C1 segment of cervical spinal cord (tissue), 14 donors: Measurements from ENCODE around the gene C5orf63.
"Not testable (repeated sequence)": the region's sequence is repeated elsewhere in the genome, so short reads cannot be mapped to it uniquely, and the experiment has no call there.

Source experiments
- DNase-seq, 14 donors: peaks; one replicate each; lab custom pipeline; 2025; lab: John Stamatoyannopoulos, UW

Gene C5orf63

DNA sequence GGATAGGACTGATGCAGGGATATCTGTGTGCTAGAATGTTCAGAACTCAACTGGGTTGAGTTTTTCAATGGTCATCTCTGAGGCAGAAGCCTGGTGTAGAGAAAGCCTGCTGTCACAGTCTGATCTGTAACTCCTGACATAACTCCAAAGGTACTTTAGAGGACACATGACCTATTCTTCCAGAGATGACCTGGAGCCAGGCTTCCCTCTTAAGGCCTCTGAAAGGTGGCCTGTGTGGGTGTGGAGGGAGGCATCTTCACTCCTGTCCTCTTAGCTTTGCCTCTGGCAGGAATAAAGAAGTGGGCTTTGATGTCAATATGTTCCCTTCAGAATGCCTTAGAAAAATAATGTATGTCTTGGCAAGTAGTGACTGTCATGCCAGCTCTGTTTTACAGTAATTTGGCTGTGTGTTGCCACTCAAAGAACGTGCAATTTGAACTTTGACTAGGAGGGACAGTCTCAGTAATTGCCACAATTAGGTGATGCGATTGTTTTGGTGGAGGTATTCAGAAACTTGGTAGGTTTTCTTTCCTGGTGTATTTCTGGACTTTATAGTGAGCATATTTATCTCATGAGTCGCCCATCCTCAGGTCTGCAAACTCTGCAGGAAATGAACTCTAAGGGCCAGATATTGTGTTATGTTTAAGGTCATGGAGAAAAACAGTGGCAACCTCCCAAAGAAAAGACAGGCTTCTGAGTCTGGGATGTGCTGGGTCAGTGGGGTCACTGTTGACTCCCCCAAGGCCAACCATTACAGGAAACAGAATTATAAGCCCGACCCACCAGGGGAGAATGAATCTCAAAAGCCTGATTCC is 3.2 kb upstream of the C5orf63 start:
- DNase-seq: no peak

DNA sequence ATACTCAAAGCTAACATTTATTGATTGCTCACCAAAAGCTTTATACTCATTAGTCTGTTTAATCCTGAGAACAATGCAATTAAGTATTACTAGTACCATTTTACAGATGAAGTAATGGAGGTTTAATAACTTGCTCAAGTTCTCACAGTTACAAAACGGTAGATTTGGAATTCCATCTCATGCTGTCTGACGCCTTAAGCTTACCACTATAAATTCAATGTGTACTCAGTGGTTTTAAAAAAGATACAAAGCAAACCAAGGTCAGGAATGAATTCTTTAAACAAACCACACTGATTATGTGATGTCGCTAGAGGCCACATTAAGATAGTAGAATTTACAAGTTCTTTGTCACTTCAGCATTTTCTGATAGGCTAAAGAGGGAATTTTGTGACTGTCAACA is 1.2 kb upstream of the C5orf63 start:
- no peak for DNase-seq

DNA sequence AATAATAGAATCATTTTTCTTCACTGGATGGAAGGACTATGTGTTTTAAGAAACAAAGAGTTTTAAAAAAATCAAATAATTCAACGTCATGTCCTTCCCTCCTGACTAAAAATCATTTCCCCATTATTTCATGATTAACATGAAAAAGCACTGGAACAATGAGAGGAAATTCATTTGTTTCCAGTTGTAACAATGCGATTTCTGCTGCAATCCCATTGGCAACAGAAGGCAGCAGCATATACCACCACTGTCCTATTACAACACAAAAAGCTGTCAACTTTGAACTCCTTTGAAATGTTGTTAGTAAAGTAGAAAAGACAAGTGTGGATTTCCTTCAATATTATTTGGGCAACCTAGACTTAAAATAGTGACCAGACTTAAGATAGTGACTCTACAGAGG is 3.1 kb downstream of the C5orf63 start:
- DNase-seq: no peak

DNA sequence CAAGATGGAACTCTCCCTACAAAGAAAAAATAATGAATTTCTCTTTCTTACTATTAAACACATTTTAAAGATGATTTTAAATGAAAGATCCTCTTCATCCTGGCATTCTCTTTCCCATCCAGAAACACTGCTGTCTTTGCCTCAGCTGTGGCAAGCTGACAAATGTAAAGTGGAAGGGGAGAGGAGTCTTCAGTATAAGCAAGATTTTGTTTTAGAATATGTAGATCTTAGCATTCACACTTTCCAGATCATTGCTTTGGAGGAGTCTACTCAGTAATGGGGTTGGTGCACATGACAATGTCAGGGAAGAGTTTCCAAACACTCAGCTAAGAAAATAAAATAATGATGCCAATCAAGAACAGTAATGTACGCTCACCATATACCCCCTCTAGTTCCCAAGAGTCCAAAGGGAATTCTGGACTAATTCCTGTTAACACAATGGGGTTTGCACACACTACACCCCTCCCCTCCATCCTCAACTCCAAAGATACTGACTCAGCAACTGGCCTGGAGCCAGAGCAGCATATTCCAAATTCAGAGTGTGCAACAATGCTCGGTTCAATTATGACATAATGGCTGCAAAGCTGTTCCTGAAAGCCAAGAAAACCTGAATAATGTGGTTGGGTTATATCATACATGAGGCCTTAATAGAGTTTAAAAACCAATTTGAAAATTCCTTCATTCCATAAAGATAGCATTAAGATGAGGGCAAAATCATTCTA is 4.6 kb downstream of the C5orf63 start:
- DNase-seq: no peak

DNA sequence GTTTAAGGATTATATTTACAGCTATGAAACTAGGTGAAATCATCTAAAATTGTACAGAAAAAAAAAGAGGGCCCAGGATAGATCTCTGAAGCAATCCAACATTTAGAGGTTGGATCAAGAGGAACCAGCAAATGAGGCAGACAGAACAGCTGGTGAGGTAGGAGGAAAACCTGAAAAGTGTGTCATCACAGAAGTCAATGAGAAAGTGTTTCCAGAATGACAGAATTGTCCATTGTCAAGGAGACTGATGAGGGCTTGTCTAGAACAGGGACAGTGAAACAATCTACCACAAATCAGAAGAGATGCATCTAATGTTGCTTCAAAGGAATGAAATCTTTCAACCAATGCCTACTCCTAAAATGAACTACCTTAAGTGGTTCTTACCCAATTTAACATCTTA is 6.6 kb downstream of the C5orf63 start:
- no peak for DNase-seq

DNA sequence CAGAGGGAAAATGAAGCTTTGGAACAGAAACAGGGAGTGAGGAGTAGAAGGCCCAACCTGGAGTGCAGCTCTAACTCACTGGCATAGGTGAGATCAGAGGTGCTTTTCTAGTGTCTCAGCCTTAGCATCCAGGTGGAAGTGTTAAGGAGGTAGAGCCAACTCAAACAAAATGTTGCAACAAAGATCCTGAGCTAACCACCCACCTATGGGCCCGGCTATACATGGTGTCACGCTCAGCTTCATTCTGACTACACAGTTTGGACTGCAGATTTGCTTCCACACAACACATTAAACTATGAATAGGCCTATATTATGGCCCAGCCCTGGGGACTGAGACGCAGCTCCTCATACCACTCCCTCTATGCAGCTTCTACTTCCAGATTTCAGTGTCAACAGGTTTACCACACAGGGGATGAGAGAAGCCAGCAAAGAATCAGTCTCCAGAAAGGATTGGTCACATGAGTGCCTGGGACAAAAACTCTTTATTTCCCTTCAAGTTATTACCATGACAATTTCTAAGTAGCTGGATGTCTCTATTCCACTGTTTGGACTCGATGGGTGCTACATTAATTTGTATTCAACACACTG is 9.0 kb downstream of the C5orf63 start:
- peak in 1 of 14 donors; percentile 5 for DNase-seq

DNA sequence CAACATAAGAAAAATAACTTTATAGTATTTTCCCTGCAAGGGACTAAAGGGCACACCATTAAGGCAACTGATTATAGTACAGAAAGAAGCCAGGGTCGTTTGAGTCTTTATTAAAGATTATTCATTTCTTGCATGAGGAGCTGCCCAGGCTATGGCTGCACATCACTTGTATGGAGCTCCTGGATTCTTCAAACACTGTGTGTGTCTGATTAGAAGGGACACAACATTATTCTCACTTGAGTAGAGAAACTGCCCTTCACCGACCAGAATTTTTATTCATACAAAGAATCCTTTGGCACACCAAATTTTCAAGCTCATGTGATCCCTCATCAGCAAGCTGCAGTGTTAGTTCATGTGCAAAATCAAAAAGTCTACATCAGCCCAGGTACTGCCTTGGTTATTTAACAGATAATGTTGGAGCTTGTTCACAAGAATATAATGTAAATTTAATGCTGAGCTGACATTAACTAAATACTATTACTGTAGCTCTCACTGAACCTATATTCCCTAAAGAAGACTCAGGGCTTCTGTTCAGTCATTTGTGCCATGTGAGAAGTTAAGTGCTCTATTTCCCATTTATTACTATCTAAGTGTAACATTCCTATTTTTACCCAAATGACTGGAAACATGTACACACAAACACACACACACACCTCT is 9.9 kb downstream of the C5orf63 start:
- no peak for DNase-seq

DNA sequence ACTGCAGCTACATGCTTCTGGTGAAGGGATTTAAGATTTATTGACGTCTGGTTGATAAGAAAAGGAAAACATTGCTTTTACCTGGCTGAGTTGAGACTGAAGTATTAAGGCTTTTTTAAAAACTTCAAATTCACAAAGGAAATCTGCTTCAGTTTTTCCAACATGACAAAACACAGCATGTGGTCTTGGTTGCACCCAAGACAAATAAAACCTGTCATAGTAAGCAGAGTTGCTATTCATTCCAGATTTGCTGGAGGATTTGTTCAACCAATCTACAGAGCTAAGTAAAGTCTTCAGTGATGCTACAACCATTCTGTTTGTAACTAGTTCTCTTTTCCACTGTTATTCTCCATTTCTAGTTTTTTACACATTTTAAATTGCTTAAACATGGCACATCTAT is 11.3 kb downstream of the C5orf63 start:
- DNase-seq: no peak

DNA sequence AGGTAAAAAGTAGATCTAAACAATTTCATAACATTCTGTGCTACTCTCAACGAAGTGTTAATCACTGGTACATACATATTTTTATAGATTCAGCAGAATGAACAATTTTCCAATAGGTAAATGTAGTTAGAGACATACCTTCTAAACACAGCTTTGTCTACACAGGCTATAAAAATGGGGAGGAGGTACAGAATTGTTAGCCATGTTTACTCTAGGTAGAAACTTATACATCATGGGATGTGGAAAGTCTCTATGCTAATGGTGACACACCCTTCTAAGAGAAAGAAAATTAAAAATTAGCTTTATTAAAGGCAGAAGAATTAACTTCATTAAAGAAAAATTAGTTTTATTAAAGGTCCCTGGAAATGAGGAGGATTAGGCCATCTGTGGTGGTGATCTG is 11.8 kb downstream of the C5orf63 start:
- no peak for DNase-seq

DNA sequence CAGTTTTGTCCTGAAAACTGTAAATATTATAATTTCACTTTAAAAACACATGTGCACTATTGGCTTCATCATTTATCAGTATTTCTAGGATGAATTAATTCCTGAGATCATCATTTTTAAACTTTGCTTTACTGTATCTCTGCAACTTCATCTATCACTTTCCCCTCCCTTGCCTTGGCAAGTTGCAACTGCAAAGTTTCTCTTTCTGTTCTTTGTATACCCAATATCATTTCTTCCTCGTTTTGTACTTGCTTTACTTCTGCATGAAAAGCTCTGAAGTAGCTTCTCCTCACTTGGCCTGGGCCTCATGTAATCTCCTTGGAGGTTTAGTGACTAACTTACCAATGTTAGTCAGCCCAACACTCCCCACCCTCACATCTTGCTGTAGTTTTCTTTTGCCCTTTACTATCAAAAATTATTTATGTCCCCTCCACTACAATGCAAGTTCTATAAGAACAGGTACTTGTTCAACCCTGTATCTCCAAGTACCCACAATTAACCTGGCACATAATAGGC is 12.8 kb downstream of the C5orf63 start:
- DNase-seq: no peak

DNA sequence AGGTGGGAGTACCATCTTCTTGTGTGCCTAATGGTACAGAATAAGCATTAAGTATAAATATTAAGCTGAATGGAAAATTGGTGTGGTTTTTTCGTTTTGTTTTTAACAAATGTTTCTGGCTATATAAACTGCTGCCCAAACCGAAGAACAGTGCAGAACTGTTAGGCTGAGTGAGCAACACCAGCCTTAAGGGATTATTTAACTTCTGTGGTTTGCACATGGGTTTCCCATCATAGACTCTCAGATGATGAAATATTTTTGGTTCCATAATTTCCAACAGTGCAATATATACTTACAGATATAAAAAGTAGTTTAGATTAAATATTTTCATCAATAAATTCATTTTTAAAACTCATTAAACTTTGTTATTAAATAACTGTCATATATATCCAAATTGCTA is 16.4 kb downstream of the C5orf63 start:
- DNase-seq: no peak

DNA sequence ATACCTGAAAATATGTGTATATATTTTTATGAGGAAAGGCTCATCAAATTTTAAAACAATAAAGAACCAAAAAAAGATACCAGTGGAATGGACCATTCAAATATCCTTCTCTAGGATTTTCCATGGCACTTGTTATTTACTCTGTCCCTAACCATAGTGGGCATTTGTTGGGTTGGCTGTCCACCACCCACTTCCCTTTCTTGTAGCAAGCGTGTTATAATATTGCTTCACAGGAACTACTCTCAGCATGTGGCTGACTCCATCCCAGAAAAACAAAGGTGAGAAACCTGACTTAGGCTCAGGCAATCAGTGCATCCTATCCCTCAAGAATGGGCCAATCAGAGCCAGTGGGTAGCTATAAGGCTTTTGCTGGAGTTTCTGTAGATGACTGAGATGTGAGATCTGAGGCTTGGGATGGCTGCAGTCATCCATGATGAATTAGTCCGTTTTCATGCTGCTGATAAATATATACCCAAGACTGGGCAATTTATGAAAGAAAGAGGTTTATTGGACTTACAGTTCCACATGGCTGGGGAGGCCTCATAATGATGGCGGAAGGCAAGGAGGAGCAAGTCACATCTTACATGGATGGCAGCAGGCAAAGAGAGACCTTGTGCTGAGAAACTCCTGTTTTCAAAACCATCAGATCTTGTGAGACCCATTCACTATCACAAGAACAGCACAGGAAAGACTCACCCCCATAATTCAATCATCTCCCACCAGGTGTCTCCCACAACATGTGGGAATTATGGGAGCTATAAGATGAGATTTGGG is 17.2 kb downstream of the C5orf63 start:
- no peak for DNase-seq

DNA sequence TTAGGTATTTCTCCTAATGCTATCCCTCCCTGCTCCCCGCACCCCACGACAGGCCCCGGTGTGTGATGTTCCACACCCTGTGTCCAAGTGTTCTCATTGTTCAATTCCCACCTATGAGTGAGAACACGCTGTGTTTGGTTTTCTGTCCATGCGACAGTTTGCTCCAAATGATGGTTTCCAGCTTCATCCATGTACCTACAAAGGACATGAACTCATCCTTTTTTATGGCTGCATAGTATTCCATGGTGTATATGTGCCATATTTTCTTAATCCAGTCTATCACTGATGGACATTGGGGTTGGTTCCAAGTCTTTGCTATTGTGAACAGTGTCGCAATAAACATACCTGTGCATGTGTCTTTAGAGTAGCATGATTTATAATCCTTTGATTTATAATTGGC is 19.8 kb downstream of the C5orf63 start:
- DNase-seq: not testable (repeated sequence)

DNA sequence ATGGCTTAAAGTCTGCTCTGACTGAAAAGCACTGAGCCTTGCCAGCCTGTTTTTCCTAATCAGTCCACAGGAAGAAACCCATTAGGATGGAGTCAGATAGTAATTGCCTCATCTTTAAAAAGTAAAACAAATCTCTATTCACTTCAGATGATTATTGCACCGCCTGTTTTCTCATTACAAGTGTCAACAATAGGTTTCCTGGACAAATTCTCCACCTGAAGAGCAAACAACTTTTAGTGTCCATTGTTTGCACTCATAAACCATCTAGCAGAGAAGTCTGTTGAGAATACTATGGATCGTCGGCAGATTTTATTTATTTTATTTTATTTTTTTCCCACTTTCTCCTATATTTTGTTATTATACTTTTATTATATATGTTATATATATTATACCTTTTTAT is 20.3 kb downstream of the C5orf63 start:
- DNase-seq: no peak

DNA sequence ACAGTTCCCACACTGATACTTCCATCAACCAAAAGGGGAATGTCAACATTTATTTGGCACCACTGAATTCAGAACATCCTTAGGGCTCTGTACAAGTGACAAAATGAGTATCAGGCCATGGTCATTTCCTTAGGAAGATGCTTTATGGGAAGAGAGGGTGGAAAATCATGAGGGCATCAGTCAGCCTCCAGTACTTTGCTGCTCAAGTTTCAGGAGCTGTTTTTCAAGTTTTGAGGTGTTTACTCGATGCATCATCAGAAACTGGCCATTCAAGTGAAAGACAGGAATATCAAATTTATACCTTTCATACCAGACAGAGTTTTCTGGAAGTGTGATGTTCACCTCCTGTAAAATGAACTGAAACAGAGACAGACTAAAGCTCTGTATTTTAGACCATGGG is 21.7 kb downstream of the C5orf63 start:
- DNase-seq: no peak

DNA sequence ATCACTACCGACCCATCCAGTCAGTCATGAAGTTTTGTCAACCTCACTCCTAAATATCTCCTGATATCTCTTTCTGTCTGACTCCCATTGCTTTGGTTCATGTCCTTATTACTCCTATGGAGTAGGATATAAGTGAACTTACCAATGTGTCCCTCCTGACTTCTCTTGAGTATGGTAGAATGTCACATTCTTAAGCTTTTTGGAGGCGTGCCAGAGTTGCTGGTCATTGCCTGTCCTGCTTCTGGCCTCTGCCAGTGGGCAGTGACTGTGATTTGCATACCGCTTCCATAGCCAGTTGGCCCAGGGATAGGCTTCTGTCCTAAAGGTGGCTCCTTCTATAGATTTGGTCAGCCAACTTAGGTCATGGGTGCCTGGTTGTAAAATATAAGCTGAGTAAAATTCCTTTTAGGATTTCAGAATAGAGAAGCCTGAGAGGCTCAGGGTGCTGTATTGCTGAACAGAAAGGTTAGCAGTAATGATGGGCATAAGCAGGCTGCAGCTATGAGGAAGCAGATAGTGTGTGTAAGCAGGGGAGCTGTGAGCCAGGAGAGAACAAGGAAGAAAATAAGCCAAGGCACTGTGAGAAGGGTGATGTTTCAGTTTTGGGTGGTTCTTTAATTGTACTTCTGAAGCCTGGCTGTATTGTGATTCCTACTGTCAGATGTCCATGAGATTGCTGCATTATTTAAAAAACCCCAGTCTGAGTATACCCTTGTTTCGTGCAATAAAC is 26.8 kb downstream of the C5orf63 start:
- no peak for DNase-seq

DNA sequence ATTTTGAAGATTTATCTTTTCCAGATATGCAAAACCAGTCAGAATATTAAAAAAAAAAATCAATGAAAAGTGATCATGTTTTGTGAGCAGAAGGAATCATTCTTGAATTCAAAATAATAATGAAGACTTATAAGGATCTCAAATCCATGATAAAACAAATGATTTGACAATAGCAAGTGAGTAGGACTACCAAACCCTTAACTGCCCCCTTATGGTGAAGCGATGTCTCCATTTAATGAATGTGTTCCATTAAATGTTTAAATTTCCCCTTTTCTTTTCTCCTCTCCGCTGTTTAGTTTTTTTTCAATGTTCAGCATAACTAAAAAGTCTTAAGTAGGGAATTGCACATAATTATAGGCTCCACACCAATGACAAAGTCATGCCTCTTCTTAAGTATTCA is 30.7 kb downstream of the C5orf63 start:
- DNase-seq: no peak

DNA sequence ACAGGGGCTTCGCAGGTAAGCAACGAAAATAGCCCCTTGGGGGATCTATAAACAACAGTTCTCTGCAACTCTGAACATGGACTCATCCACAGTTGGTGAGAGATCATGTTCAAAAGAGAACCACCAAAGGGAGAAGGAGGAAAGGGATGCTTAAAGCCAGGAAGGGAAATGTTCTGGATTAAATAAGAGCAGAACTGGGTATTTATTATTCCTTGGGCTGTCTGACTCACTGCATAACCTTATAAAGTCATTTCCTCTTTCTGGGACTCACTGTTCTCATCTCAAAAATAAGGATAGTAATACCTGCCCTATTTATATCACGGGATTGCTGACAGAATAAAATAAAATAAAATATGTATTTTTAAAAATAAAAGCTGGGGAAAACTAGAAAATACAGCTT is 31.7 kb downstream of the C5orf63 start:
- no peak for DNase-seq

DNA sequence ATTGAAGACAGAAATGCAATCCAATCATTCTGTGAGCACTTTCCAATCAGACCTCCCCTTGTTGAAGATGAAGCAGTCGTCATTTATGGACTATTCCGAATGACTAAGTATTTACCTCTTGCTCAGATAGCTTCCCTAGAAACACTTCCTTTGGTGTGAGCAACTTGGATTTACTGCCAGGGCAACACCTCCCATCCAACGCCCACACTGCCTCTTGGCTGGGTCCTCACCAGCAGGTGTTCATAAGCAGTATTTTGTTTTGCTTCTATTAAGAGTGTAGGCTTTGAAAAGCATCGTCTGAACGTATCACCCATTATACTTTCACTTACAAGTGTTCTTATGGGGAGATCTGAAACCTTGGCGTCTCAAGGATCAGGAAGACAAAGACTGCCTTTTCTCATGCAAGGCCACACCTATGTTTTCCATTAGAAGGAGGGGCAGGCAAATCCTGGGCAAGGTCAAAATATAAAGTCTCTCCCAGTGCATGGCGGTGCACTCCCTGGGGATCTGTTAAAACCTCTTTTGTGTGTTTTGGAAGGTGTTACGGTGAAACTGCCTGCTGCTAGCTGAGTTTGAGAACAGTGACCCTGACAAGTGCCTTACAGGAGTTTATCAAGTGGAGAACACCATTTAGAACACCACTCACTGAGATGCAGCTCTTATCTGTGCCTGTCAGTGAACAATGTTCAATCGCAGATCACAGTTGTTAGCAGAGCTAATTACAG is 32.3 kb downstream of the C5orf63 start:
- no peak for DNase-seq

DNA sequence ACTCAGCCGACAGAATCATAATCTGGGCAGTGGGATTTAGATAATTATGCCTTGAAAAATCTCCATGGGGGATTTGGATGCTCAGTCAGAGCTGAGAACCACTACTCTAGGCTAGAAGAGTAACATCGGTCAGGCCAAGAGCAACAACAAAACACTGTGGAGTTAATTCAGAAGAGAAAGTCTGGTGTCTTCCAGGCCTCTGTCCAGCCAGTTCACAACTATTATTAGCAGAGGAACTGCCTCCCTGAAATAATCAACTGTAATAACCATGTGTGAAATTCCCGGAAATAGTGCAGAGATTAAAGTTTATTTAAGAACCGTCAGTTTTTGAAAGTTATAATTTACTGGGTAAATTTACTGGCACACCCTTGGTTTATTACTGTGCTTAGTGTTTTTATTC is 34.8 kb downstream of the C5orf63 start:
- DNase-seq: no peak
